ENCODE data around the gene CPT1A. TPM values are rescaled to one million over a fixed set of nuclear protein-coding genes. Genes with fewer than 3 reads are reported as not detected.

CPT1A gene
- total RNA-seq, 1 donor from 2014 or later: 29.2 TPM

DNA sequence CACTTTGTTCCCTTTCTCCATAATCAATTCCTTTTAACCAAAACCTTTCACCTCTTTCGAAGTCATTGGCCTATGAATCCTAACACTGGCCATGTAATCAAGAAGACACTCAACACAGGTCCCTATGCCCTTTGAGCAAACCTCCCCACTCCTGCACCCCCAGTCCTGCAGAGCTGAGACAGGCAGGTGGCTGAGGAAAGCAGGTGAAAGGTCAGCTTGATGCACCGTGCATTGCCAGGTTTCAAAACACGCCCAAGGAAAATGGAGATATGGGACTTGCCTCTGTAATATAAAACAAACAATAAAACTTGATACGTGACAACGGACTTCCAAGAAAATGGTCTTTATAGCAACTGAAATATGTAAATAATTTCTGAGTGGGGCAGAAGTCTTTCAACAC, 10.6 kb downstream of the CPT1A start:
- Histone ChIP-seq H3K27me3 (ENCODE audit: control insufficient read depth, insufficient read depth, low read length) (no peaks in the 10 kb centered on the region), H3K4me3 (ENCODE audit: low read depth, low read length) (no peak overlapping the region), H3K36me3 (ENCODE audit: control insufficient read depth, insufficient read depth, low read length) (peaks cover 2% of the 10 kb centered on the region)
- FAIRE-seq: no peak
- DNase-seq (ENCODE audit: low read depth): no peak
- TF ChIP-seq, protein P1, sequence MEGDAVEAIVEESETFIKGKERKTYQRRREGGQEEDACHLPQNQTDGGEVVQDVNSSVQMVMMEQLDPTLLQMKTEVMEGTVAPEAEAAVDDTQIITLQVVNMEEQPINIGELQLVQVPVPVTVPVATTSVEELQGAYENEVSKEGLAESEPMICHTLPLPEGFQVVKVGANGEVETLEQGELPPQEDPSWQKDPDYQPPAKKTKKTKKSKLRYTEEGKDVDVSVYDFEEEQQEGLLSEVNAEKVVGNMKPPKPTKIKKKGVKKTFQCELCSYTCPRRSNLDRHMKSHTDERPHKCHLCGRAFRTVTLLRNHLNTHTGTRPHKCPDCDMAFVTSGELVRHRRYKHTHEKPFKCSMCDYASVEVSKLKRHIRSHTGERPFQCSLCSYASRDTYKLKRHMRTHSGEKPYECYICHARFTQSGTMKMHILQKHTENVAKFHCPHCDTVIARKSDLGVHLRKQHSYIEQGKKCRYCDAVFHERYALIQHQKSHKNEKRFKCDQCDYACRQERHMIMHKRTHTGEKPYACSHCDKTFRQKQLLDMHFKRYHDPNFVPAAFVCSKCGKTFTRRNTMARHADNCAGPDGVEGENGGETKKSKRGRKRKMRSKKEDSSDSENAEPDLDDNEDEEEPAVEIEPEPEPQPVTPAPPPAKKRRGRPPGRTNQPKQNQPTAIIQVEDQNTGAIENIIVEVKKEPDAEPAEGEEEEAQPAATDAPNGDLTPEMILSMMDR (IDR thresholded peaks at IDR 0.05; ENCODE audit: insufficient read depth, low read length, severe bottlenecking): no peak

DNA sequence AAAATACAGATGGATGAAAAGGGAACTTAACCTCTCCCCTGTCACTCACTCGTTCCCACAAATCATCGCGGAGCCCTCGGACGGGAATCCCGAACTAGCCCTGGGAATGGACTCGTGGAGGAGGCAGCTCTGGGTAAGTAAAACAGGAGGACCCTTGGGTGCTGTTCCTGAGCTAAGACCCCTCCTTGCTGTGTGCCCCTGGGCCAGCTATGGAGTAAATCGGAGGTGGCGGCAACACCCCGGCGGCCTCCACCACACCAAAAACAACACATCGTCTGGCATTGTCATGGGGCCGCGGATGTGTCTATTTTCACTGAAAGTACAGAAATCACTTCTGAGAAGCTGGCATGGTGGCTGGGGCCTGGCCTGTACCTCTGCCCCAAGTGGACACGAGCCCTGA, 12.1 kb downstream of the CPT1A start:
- DNase-seq (ENCODE audit: low read depth) (no peak), FAIRE-seq (no peak)
- H3K36me3 ChIP-seq (ENCODE audit: control insufficient read depth, insufficient read depth, low read length): no peaks in the 10 kb centered on the region
- TF ChIP-seq, protein P1 (IDR thresholded peaks at IDR 0.05; ENCODE audit: insufficient read depth, low read length, severe bottlenecking): no peak
- H3K4me3 ChIP-seq (ENCODE audit: low read depth, low read length): no peak overlapping the region
- no peaks in the 10 kb centered on the region for H3K27me3 ChIP-seq (ENCODE audit: control insufficient read depth, insufficient read depth, low read length)

DNA sequence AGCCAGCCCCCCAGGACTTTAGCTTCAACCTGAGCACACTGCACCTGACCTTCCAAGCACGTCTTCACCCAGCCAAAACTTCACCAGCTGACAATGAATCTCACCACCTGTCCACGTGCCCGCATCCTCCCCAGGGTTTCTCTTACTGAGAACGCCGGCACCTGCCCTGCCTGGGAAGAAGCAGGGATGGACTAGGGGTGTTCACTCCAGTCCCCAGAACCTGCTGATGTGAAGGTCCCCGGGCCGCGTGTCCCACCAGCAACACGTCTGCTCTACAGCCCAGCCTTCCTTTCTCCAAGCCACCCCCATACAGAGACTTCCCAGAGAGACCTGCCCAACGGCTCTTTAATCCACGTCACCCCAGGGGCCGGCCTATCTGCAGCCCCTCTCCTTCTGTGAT, 12.8 kb downstream of the CPT1A start:
- H3K27me3 ChIP-seq (ENCODE audit: control insufficient read depth, insufficient read depth, low read length): no peaks in the 10 kb centered on the region
- no peak overlapping the region for H3K4me3 ChIP-seq (ENCODE audit: low read depth, low read length)
- TF ChIP-seq, protein P1 (IDR thresholded peaks at IDR 0.05; ENCODE audit: insufficient read depth, low read length, severe bottlenecking): no peak
- no peak for FAIRE-seq
- no peaks in the 10 kb centered on the region for H3K36me3 ChIP-seq (ENCODE audit: control insufficient read depth, insufficient read depth, low read length)
- no peak for DNase-seq (ENCODE audit: low read depth)

DNA sequence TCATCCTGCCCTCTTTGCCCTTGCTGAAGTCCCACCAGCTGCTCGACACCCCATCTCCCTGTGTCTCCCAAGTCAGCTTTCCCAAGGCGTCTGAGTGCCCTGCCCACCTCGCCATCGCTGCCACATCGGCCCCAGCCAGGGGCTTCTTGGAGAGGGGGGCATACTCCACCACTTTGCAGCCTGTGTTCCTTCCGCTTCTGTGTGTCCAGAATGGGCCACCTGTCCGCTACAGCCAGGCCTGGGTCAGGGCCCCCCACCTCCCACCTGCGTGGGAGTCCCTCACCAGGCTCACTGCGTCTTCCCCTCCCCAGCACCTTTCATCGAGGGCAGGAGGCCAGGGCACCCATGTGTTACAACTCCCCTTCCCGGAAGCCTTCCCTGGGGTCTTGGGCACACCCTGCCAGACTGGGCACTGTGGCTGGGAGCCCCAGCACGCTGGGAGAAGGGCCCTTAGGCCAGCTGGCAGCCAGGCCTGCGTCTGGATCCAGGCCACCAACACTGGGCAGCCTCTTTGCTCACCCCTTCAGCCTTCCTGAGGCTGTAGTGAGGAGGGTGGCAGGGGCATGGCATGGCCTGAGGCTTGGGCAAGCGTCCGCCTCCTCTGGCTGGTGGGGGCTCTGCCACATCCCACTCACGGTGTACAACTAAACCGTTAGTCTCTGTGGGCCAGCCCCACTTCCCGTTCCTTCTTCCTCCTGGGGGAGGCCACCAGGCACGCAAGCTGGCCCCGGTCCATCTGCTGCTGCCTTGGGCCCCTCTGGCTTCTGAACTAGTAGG, 13.4 kb downstream of the CPT1A start:
- Histone ChIP-seq H3K36me3 (ENCODE audit: control insufficient read depth, insufficient read depth, low read length) (no peaks in the 10 kb centered on the region), H3K27me3 (ENCODE audit: control insufficient read depth, insufficient read depth, low read length) (no peaks in the 10 kb centered on the region), H3K4me3 (ENCODE audit: low read depth, low read length) (no peak overlapping the region)
- FAIRE-seq: no peak
- no peak for DNase-seq (ENCODE audit: low read depth)
- TF ChIP-seq, protein P1 (IDR thresholded peaks at IDR 0.05; ENCODE audit: insufficient read depth, low read length, severe bottlenecking): no peak

DNA sequence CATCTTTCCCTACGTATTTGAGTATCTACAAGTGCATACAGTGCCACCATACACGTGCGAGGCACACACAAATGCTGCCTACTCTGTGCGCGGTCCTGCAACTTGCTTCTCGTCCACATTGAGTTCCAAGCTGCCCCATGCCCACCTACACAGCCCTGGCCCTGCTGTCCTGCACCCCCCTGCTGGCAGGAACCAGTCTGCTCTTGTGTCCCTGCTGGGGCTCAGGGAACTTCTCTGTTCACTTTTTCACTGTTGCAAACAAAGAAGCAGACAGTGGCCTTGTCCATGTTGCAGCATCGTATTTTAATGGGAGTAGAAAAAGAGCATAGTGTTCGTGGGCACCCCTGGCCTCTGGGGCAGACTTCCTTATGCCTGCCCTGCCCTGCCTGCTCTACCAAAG, 14.0 kb downstream of the CPT1A start:
- DNase-seq (ENCODE audit: low read depth) (no peak), FAIRE-seq (no peak)

More for the DNA sequence above, 14.0 kb downstream of the CPT1A start:
- Histone ChIP-seq H3K4me3 (ENCODE audit: low read depth, low read length) (no peak overlapping the region), H3K36me3 (ENCODE audit: control insufficient read depth, insufficient read depth, low read length) (no peaks in the 10 kb centered on the region), H3K27me3 (ENCODE audit: control insufficient read depth, insufficient read depth, low read length) (no peaks in the 10 kb centered on the region)
- TF ChIP-seq, protein P1 (IDR thresholded peaks at IDR 0.05; ENCODE audit: insufficient read depth, low read length, severe bottlenecking): no peak

Data from bronchial epithelial cell (primary cell).